Gastrocnemius medialis (tissue), 4 donors: ENCODE results near the gene CCDC70. TPM values are rescaled to one million over a fixed set of nuclear protein-coding genes. Genes with fewer than 3 reads are reported as not detected.

Experiments
- ATAC-seq, 2 donors: fragments of 150-250 bp; one replicate each; pipeline ENCODE4 v1.9.1; 2016
- DNase-seq, 2 donors: peaks; one replicate each; pipeline ENCODE4 v3.0.0-alpha.2; 2019
- H3K27ac ChIP-seq, 4 donors: fragments of 200-600 bp; sonication (generic); 1 replicate in 1 of 4; 2 replicates in 3 of 4; pipeline ENCODE4 v1.5.1; 2016 to 2018; ENCODE audit warnings: mild to moderate bottlenecking in 2 of 4, moderate library complexity in 1 of 4
- H3K27me3 ChIP-seq, 3 donors: fragments of 200-600 bp; sonication (generic) in 2 of 3; 1 replicate in 1 of 3; 2 replicates in 2 of 3; pipeline versions ENCODE4 v1.5.1 to v1.6.0; 2016 to 2019; ENCODE audit warnings: mild to moderate bottlenecking in 1 of 3, moderate library complexity in 1 of 3
- H3K36me3 ChIP-seq, 2 donors: fragments of 200-600 bp; sonication (generic) in 1 of 2; one replicate each; pipeline ENCODE4 v1.5.1; 2017 to 2018
- H3K4me1 ChIP-seq, 2 donors: fragments of 200-600 bp; sonication (generic) in 1 of 2; one replicate each; pipeline ENCODE4 v1.5.1; 2016 to 2017; ENCODE audit warnings: mild to moderate bottlenecking in 2 of 2
- H3K4me3 ChIP-seq, 4 donors: fragments of 200-600 bp; sonication (generic) in 3 of 4; 1 replicate in 1 of 4; 2 replicates in 3 of 4; pipeline ENCODE4 v1.5.1; 2016 to 2019; ENCODE audit warnings: mild to moderate bottlenecking in 2 of 4
- H3K9me3 ChIP-seq, 3 donors: fragments of 200-600 bp; sonication (generic) in 2 of 3; 1 replicate in 1 of 3; 2 replicates in 2 of 3; pipeline ENCODE4 v1.5.1; 2016 to 2019
- POLR2A ChIP-seq, 2 donors: fragments of 450-650 bp; IDR thresholded peaks; one replicate each; pipeline ENCODE4 v1.6.1; 2017; ENCODE audit warnings: antibody characterized with exemption in 2 of 2, mild to moderate bottlenecking in 2 of 2, moderate library complexity in 2 of 2
- in situ Hi-C, 4 donors: fragments of 200-750 bp; cut with MboI; loops; one replicate each; pipeline versions ENCODE4 v1.15.0 to v1.8.0; 2017; ENCODE audit warnings: low sequenced_read_pairs in 4 of 4
- intact Hi-C: fragments of 100-400 bp; cut with DNase I; formaldehyde crosslinking; loops from one replicate; pipeline ENCODE4 v1.15.1; 2023; ENCODE audit warnings: low total_unique reads
- total RNA-seq, 4 donors: library from RNA; depleted of rRNA; stranded (reverse); fragments of >200 nt; gene quantifications; one replicate each; pipeline versions ENCODE4 v1.1.0 to v1.2.3, GENCODE V29; 2016
- TF ChIP-seq, protein P1 (sequence below), 5 experiments: fragments of 450-650 bp in 3 of 5; fragments of 200-600 bp in 2 of 5; sonication (generic) in 2 of 5; IDR thresholded peaks in 4 of 5; conservative IDR thresholded peaks in 1 of 5; 1 replicate in 4 of 5; 2 replicates in 1 of 5; pipeline ENCODE4 v1.5.1; 2016 to 2019; ENCODE audit warnings: antibody characterized with exemption in 5 of 5, mild to moderate bottlenecking in 3 of 5, moderate library complexity in 3 of 5

Gene CCDC70
- total RNA-seq, 4 donors from 2014 or later, result not detected

DNA sequence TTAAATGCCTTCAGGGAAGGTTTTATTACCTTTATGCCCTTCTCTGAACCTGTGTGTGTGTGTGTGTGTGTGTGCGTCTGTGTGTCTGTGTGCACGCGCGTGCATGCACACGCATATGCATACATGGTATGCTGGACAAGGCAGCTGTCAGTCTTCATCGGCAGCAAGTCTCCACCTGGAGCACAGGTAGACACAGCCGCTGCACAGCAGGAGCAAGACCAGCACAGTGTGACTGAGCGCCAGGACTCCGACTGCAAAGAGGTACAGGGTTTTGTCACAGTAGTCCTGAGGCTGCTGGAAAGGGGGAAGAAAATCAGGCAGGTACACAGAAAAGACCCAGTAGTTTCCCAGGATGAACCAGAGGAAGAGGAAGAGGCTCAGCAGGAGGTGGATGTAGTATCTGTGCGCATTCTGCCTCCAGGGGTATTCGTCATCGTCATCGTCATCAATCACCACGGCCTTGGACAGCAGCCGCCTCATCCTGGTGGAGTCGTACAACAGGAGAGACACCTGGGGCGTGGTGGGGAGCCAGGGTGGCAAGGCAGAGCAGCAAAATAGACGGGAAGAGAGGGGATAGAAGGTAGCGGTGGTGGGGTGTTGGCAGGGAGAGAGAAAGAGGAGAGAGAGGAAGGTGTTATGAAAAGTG is 45.0 kb upstream of the CCDC70 start:
- Histone ChIP-seq H3K9me3 (no peaks in the 10 kb centered on the region), H3K4me3 (no peak overlapping the region), H3K4me1 (peaks cover 16 to 21% of the 10 kb centered on the region in 2 donors), H3K27ac (no peak overlapping the region), H3K36me3 (no peaks in the 10 kb centered on the region), H3K27me3 (no peaks in the 10 kb centered on the region)
- TF ChIP-seq, protein P1, sequence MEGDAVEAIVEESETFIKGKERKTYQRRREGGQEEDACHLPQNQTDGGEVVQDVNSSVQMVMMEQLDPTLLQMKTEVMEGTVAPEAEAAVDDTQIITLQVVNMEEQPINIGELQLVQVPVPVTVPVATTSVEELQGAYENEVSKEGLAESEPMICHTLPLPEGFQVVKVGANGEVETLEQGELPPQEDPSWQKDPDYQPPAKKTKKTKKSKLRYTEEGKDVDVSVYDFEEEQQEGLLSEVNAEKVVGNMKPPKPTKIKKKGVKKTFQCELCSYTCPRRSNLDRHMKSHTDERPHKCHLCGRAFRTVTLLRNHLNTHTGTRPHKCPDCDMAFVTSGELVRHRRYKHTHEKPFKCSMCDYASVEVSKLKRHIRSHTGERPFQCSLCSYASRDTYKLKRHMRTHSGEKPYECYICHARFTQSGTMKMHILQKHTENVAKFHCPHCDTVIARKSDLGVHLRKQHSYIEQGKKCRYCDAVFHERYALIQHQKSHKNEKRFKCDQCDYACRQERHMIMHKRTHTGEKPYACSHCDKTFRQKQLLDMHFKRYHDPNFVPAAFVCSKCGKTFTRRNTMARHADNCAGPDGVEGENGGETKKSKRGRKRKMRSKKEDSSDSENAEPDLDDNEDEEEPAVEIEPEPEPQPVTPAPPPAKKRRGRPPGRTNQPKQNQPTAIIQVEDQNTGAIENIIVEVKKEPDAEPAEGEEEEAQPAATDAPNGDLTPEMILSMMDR (IDR thresholded peaks at IDR 0.05 in 4 of 5, conservative IDR thresholded peaks at IDR 0.05 in 1 of 5), result no peak
- no peak for TF ChIP-seq POLR2A (IDR thresholded peaks at IDR 0.05)
- DNase-seq (no peak), ATAC-seq (no peak)
- intact Hi-C loops, result no loop called here
- in situ Hi-C loops, result loop anchor here (10.0 to 25.0 kb wide), 8 partner anchors 196 to 638 kb away; partner anchors contain the start of genes NEK5 (in 2 of the 4), ALG11 (in 1 of the 4), ATP7B (in 1 of the 4) and CKAP2 (in 1 of the 4)

DNA sequence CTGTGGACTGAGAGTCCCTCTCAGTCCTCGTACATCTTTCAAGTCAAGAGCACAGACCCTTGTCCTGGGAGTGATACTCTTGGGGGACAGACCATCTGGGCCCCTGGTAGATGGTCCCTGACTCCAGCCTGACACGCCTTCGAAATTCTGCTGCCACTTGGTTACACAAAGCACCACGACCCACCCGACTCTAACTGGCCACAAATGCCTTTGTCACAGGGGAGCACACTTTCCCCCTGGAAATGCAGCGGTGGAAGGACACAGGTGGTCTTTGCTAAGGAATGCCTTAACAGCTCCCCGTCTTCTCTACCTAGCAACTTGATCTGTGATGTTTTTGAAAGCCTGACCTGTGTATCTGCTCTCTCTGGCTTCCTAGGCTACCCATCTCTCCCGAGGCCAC is 44.1 kb upstream of the CCDC70 start:
- Histone ChIP-seq H3K36me3 (no peaks in the 10 kb centered on the region), H3K27me3 (no peaks in the 10 kb centered on the region), H3K9me3 (no peaks in the 10 kb centered on the region), H3K4me3 (no peak overlapping the region), H3K27ac (no peak overlapping the region), H3K4me1 (peaks cover 16 to 21% of the 10 kb centered on the region in 2 donors)
- in situ Hi-C loops, result loop anchor here (10.0 to 25.0 kb wide), 8 partner anchors 195 to 637 kb away; partner anchors contain the start of genes NEK5 (in 2 of the 4), ALG11 (in 1 of the 4), ATP7B (in 1 of the 4) and CKAP2 (in 1 of the 4)
- DNase-seq (no peak), ATAC-seq (no peak)
- intact Hi-C loops, result no loop called here
- TF ChIP-seq, protein P1 (IDR thresholded peaks at IDR 0.05 in 4 of 5, conservative IDR thresholded peaks at IDR 0.05 in 1 of 5), result no peak
- TF ChIP-seq POLR2A (IDR thresholded peaks at IDR 0.05), result no peak

DNA sequence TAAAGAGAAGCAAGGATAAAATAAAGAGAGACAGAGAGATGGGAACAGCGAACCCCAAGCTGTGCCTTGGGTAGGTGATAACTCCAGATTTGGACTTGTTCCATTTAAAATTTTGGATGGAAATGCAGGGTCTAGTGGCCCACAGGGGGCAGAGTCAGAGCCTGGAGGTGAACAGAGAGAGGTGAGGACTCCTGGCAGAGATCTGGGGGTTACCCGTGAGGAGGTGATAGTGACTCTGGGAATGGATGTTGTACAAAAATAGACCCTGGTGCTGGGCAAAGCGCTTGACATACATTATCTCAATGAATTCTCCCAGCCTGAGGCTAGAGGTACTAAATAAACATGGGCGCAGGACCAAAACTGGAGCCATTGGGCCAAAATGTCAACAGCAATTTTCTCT is 43.5 kb upstream of the CCDC70 start:
- no peak overlapping the region for H3K4me3 ChIP-seq
- peak overlapping the region in 1 of 4 donors; percentile 53 for H3K27ac ChIP-seq
- intact Hi-C loops, result no loop called here
- ATAC-seq (no peak), DNase-seq (no peak)
- no peaks in the 10 kb centered on the region for H3K9me3 ChIP-seq
- H3K36me3 ChIP-seq, result no peaks in the 10 kb centered on the region
- peaks cover 16 to 21% of the 10 kb centered on the region in 2 donors for H3K4me1 ChIP-seq
- in situ Hi-C loops, result loop anchor here (10.0 to 25.0 kb wide), 8 partner anchors 194 to 637 kb away; partner anchors contain the start of genes NEK5 (in 2 of the 4), ALG11 (in 1 of the 4), ATP7B (in 1 of the 4) and CKAP2 (in 1 of the 4)
- H3K27me3 ChIP-seq, result no peaks in the 10 kb centered on the region
- TF ChIP-seq, protein P1 (IDR thresholded peaks at IDR 0.05 in 4 of 5, conservative IDR thresholded peaks at IDR 0.05 in 1 of 5), result no peak
- TF ChIP-seq POLR2A (IDR thresholded peaks at IDR 0.05), result no peak

DNA sequence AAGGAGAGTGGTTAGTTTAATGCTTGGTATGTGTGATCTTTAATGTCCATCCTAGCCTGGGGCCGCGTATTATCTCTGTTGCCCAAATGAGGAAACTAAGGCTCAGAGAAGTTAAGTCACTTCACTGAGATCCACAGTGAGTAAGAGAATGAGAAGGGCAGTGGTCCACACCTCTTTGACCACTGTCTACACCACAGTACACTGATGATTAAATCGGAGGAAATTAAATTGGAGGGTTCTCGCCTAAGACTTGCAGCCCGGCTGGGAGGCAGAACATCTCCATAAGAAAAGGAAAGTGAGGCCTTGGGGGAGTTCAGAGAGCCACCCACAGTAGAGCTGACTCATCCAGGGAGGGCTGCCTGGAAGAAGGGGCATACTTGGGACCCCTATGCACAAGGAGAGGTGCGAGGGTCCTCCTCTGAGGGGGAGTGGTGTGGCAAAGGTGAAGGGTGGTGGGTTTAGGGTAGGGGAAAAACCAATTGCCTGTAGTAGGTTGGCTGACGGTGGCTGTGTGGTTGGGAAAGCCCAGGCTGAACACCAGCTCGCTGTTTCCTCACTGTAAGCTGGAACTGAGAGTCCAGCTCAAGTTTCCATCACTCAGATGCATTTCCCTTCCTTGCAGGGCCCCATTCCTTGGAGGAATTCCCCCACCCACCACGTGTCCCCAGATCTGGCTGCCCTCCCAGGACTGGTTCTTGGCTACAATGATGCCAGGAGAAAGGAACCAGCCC is 42.8 kb upstream of the CCDC70 start:
- DNase-seq, result peak; percentile 74 to 78
- H3K27ac ChIP-seq, result peak overlapping the region; percentile 51 to 67 (median 58)

More for the DNA sequence above, 42.8 kb upstream of the CCDC70 start:
- intact Hi-C loops (no loop called here), in situ Hi-C loops (loop anchor here (10.0 to 25.0 kb wide), 8 partner anchors 193 to 636 kb away; partner anchors contain the start of genes NEK5 (in 2 of the 4), ALG11 (in 1 of the 4), ATP7B (in 1 of the 4) and CKAP2 (in 1 of the 4))
- Histone ChIP-seq H3K27me3 (no peaks in the 10 kb centered on the region), H3K36me3 (no peaks in the 10 kb centered on the region), H3K4me1 (peaks cover 16 to 21% of the 10 kb centered on the region in 2 donors), H3K9me3 (no peaks in the 10 kb centered on the region), H3K4me3 (no peak overlapping the region)
- TF ChIP-seq, protein P1 (IDR thresholded peaks at IDR 0.05 in 4 of 5, conservative IDR thresholded peaks at IDR 0.05 in 1 of 5), result no peak
- no peak for TF ChIP-seq POLR2A (IDR thresholded peaks at IDR 0.05)
- peak; percentile 96 to 98 for ATAC-seq
